Neural cell (in vitro differentiated cells): ENCODE measurements around the gene PLXNA3.

Source experiments
- EP300 ChIP-seq: fragments of 450-650 bp; conservative IDR thresholded peaks from 2 replicates; pipeline ENCODE4 v1.6.1; 2014; ENCODE audit warnings: antibody characterized with exemption, mild to moderate bottlenecking, moderate library complexity; ENCODE audit not compliant: poor library complexity, severe bottlenecking
- EZH2 ChIP-seq: fragments of 200-600, 300-800 bp; shearing (Covaris generic), sonication (generic); IDR thresholded peaks from 2 replicates; pipeline ENCODE4 v1.6.1; 2014; ENCODE audit warnings: antibody characterized with exemption, low read length, borderline replicate concordance, mild to moderate bottlenecking; ENCODE audit not compliant: insufficient read depth, poor library complexity, severe bottlenecking
- MXI1 ChIP-seq: fragments of 450-650 bp; conservative IDR thresholded peaks from 2 replicates; pipeline ENCODE4 v1.6.1; 2014; ENCODE audit warnings: antibody characterized with exemption, mild to moderate bottlenecking; ENCODE audit not compliant: poor library complexity, severe bottlenecking
- POLR2AphosphoS5 ChIP-seq: IDR thresholded peaks from 2 replicates; pipeline ENCODE4 v1.6.1; 2012
- RAD21 ChIP-seq: fragments of 450-650 bp; conservative IDR thresholded peaks from 2 replicates; pipeline ENCODE4 v1.6.1; 2014; ENCODE audit warnings: antibody characterized with exemption, mild to moderate bottlenecking, moderate library complexity
- TAF1 ChIP-seq: IDR thresholded peaks from 2 replicates; pipeline ENCODE4 v1.6.1; 2012; ENCODE audit warnings: low read depth
- TF ChIP-seq, protein P1 (sequence below): fragments of 450-650 bp; IDR thresholded peaks from 2 replicates; pipeline ENCODE4 v1.5.1; 2014; ENCODE audit warnings: antibody characterized with exemption, mild to moderate bottlenecking, moderate library complexity; ENCODE audit not compliant: poor library complexity, severe bottlenecking
- TF ChIP-seq, protein P2 (sequence below): IDR thresholded peaks from 2 replicates; pipeline ENCODE4 v1.6.1; 2012; ENCODE audit warnings: borderline replicate concordance

DNA sequence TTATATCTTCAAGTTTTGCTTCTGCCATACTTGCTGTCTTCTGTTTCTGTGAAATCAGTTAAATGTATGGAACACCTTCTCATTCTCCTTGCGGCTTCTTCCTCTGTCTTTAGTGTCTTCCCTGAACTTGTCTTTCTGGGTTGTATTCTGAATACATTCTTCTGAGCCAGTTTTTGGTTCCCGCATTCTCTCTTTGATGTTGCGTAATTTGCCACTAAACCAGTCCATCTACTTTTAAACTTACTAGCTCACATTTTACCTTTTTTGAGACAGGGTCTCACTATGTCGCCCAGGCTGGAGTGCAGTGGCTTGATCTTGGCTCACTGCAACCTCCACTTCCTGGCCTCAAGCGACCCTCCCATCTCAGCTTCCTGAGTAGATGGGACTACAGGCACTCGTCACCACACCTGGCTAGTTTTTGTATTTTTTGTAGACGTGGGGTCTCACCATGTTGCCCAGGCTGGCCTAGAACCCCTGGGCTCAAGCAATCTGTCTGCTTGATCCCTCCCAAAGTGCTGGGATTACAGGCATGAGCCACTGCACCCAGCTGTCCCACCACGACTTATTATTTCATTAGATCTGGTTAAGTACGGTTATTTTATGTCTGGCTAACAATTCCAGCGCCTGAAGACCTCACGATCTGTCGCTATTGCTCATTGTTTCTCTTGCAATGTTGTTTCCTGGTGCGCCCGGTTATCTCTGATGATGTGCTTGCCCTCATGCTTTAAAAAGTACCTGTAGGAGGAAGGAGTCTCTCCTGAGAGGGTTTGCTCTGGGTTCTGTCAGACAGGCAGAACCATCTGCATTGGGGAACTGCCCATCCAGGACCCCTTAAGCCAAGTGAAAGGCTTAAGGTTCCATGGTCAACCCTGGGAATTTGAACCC, 67.8 kb downstream of the PLXNA3 start:
- TF ChIP-seq, protein P1, sequence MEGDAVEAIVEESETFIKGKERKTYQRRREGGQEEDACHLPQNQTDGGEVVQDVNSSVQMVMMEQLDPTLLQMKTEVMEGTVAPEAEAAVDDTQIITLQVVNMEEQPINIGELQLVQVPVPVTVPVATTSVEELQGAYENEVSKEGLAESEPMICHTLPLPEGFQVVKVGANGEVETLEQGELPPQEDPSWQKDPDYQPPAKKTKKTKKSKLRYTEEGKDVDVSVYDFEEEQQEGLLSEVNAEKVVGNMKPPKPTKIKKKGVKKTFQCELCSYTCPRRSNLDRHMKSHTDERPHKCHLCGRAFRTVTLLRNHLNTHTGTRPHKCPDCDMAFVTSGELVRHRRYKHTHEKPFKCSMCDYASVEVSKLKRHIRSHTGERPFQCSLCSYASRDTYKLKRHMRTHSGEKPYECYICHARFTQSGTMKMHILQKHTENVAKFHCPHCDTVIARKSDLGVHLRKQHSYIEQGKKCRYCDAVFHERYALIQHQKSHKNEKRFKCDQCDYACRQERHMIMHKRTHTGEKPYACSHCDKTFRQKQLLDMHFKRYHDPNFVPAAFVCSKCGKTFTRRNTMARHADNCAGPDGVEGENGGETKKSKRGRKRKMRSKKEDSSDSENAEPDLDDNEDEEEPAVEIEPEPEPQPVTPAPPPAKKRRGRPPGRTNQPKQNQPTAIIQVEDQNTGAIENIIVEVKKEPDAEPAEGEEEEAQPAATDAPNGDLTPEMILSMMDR: no peak
- TF ChIP-seq POLR2AphosphoS5 (no peak), MXI1 (no peak), RAD21 (no peak), EZH2 (no peak), EP300 (no peak), TAF1 (no peak)
- TF ChIP-seq, protein P2, sequence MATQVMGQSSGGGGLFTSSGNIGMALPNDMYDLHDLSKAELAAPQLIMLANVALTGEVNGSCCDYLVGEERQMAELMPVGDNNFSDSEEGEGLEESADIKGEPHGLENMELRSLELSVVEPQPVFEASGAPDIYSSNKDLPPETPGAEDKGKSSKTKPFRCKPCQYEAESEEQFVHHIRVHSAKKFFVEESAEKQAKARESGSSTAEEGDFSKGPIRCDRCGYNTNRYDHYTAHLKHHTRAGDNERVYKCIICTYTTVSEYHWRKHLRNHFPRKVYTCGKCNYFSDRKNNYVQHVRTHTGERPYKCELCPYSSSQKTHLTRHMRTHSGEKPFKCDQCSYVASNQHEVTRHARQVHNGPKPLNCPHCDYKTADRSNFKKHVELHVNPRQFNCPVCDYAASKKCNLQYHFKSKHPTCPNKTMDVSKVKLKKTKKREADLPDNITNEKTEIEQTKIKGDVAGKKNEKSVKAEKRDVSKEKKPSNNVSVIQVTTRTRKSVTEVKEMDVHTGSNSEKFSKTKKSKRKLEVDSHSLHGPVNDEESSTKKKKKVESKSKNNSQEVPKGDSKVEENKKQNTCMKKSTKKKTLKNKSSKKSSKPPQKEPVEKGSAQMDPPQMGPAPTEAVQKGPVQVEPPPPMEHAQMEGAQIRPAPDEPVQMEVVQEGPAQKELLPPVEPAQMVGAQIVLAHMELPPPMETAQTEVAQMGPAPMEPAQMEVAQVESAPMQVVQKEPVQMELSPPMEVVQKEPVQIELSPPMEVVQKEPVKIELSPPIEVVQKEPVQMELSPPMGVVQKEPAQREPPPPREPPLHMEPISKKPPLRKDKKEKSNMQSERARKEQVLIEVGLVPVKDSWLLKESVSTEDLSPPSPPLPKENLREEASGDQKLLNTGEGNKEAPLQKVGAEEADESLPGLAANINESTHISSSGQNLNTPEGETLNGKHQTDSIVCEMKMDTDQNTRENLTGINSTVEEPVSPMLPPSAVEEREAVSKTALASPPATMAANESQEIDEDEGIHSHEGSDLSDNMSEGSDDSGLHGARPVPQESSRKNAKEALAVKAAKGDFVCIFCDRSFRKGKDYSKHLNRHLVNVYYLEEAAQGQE: no peak
